H9 (cell line): ENCODE results near the gene NLGN3. TPM values are rescaled to one million over a fixed set of nuclear protein-coding genes. Genes with fewer than 3 reads are reported as not detected.

ENCODE experiments used
- DNase-seq: peaks from one replicate; pipeline ENCODE4 v3.0.0-alpha.2; 2017
- H2AFZ ChIP-seq: one replicate; pipeline ENCODE4 v1.6.1; 2013; ENCODE audit warnings: mild to moderate bottlenecking, low read length, control low read depth, moderate library complexity
- H2AK5ac ChIP-seq: 2 replicates; pipeline ENCODE4 v1.6.1; 2013; ENCODE audit warnings: low read length, control low read depth, mixed read lengths; ENCODE audit not compliant: insufficient read length
- H2BK120ac ChIP-seq: one replicate; pipeline ENCODE4 v1.6.1; 2013; ENCODE audit warnings: low read depth, mild to moderate bottlenecking, low read length, control low read depth, inconsistent platforms; ENCODE audit not compliant: poor library complexity, severe bottlenecking
- H2BK12ac ChIP-seq: 2 replicates; pipeline ENCODE4 v1.6.1; 2013; ENCODE audit warnings: low read length, control low read depth, mixed read lengths, low read depth; ENCODE audit not compliant: insufficient read length
- H2BK15ac ChIP-seq: 2 replicates; pipeline ENCODE4 v1.6.1; 2013; ENCODE audit warnings: low read depth, low read length, control low read depth
- H2BK20ac ChIP-seq: one replicate; pipeline ENCODE4 v1.6.1; 2013; ENCODE audit warnings: low read depth, mild to moderate bottlenecking, low read length, control low read depth, inconsistent platforms; ENCODE audit not compliant: poor library complexity, severe bottlenecking
- H2BK5ac ChIP-seq: 2 replicates; pipeline ENCODE4 v1.6.1; 2013; ENCODE audit warnings: low read length, control low read depth, mixed read lengths; ENCODE audit not compliant: insufficient read length
- H3K14ac ChIP-seq: 2 replicates; pipeline ENCODE4 v1.6.1; 2013; ENCODE audit warnings: low read length, control low read depth; ENCODE audit not compliant: insufficient read depth
- H3K18ac ChIP-seq: 2 replicates; pipeline ENCODE4 v1.6.1; 2013; ENCODE audit warnings: low read depth, mild to moderate bottlenecking, mixed read lengths, low read length, control low read depth; ENCODE audit not compliant: insufficient read length
- H3K23ac ChIP-seq: 2 replicates; pipeline ENCODE4 v1.6.1; 2013; ENCODE audit warnings: low read length, control low read depth, mixed read lengths, low read depth; ENCODE audit not compliant: insufficient read length
- H3K23me2 ChIP-seq: 2 replicates; pipeline ENCODE4 v1.6.1; 2013; ENCODE audit warnings: low read depth, mild to moderate bottlenecking, mixed read lengths, low read length, control low read depth; ENCODE audit not compliant: insufficient read length, poor library complexity, severe bottlenecking
- H3K27ac ChIP-seq: 2 replicates; pipeline ENCODE4 v1.5.1; 2013; ENCODE audit warnings: low read length, control low read depth, mixed read lengths, low read depth; ENCODE audit not compliant: insufficient read length
- H3K27me3 ChIP-seq: 2 replicates; pipeline ENCODE4 v1.6.1; 2013; ENCODE audit warnings: low read length, control low read depth, inconsistent platforms; ENCODE audit not compliant: insufficient read depth
- H3K4ac ChIP-seq: 2 replicates; pipeline ENCODE4 v1.6.1; 2013; ENCODE audit warnings: low read depth, mild to moderate bottlenecking, control low read depth, inconsistent platforms, low read length, moderate library complexity
- H3K4me1 ChIP-seq: 2 replicates; pipeline ENCODE4 v1.6.1; 2013; ENCODE audit warnings: low read length, control low read depth, inconsistent platforms; ENCODE audit not compliant: insufficient read depth
- H3K4me2 ChIP-seq: 2 replicates; pipeline ENCODE4 v1.6.1; 2013; ENCODE audit warnings: low read length, control low read depth, mixed read lengths; ENCODE audit not compliant: insufficient read length, insufficient read depth
- H3K56ac ChIP-seq: 2 replicates; pipeline ENCODE4 v1.6.1; 2013; ENCODE audit warnings: low read depth, mild to moderate bottlenecking, mixed read lengths, low read length, control low read depth; ENCODE audit not compliant: insufficient read length
- H3K79me1 ChIP-seq: 2 replicates; pipeline ENCODE4 v1.6.1; 2013; ENCODE audit warnings: low read depth, mild to moderate bottlenecking, moderate library complexity, low read length, control low read depth, inconsistent platforms; ENCODE audit not compliant: insufficient read depth, poor library complexity, severe bottlenecking
- H3K79me2 ChIP-seq: 2 replicates; pipeline ENCODE4 v1.6.1; 2013; ENCODE audit warnings: low read length, control low read depth, inconsistent platforms; ENCODE audit not compliant: insufficient read depth
- H3K9ac ChIP-seq: 2 replicates; pipeline ENCODE4 v1.6.1; 2013; ENCODE audit warnings: low read length, control low read depth, mixed read lengths; ENCODE audit not compliant: insufficient read length; ENCODE audit errors: extremely low read depth
- H3K9me3 ChIP-seq: one replicate; pipeline ENCODE4 v1.6.1; 2013; ENCODE audit warnings: low read depth, low read length, inconsistent platforms; ENCODE audit not compliant: control insufficient read depth
- H3T11ph ChIP-seq: one replicate; pipeline ENCODE4 v1.6.1; 2013; ENCODE audit warnings: mild to moderate bottlenecking, low read length, control low read depth, inconsistent platforms
- H4K20me1 ChIP-seq: one replicate; pipeline ENCODE4 v1.6.1; 2013; ENCODE audit not compliant: control insufficient read depth, insufficient read length, insufficient read depth
- H4K5ac ChIP-seq: 2 replicates; pipeline ENCODE4 v1.6.1; 2013; ENCODE audit warnings: low read depth, mild to moderate bottlenecking, mixed read lengths, low read length, control low read depth; ENCODE audit not compliant: insufficient read length
- H4K8ac ChIP-seq: replicated peaks from 2 replicates; pipeline ENCODE4 v1.6.1; 2013; ENCODE audit warnings: low read length, control low read depth, mixed read lengths, low read depth; ENCODE audit not compliant: insufficient read length
- H4K91ac ChIP-seq: 2 replicates; pipeline ENCODE4 v1.6.1; 2013; ENCODE audit warnings: low read depth, mild to moderate bottlenecking, moderate library complexity, mixed read lengths, low read length, control low read depth; ENCODE audit not compliant: insufficient read length
- H3K27ac Mint-ChIP-seq, 3 experiments: 2 replicates in 2 of 3; 3 replicates in 1 of 3; pipeline ENCODE4 v1.8.0; 2020 to 2021; ENCODE audit warnings: mixed read lengths in 3 of 3, mild to moderate bottlenecking in 1 of 3, moderate library complexity in 1 of 3
- H3K27me3 Mint-ChIP-seq: 2 replicates; pipeline ENCODE4 v1.8.0; 2021; ENCODE audit warnings: low read depth, mild to moderate bottlenecking, moderate library complexity, mixed read lengths
- H3K36me3 Mint-ChIP-seq, 3 experiments: 2 replicates in 2 of 3; 3 replicates in 1 of 3; pipeline ENCODE4 v1.8.0; 2020 to 2021; ENCODE audit warnings: low read depth in 3 of 3, mixed read lengths in 3 of 3; ENCODE audit not compliant: insufficient read depth in 1 of 3
- H3K4me1 Mint-ChIP-seq, 2 experiments: 2 replicates each; pipeline ENCODE4 v1.8.0; 2020; ENCODE audit warnings: mixed read lengths in 2 of 2
- H3K4me3 Mint-ChIP-seq, 2 experiments: 2 replicates in 1 of 2; 3 replicates in 1 of 2; pipeline ENCODE4 v1.8.0; 2020 to 2021; ENCODE audit warnings: mild to moderate bottlenecking in 2 of 2, mixed read lengths in 2 of 2, moderate library complexity in 1 of 2
- H3K9me3 Mint-ChIP-seq, 2 experiments: 2 replicates in 1 of 2; 3 replicates in 1 of 2; pipeline ENCODE4 v1.8.0; 2020; ENCODE audit warnings: mild to moderate bottlenecking in 2 of 2, mixed read lengths in 2 of 2, moderate library complexity in 1 of 2
- CTCF ChIP-seq: fragments of 200-600 bp; sonication (generic); conservative IDR thresholded peaks from 3 replicates; pipeline ENCODE4 v1.8.0; 2021; ENCODE audit warnings: antibody characterized with exemption, mild to moderate bottlenecking
- WGBS: extraction: QIAGEN DNeasy Blood & Tissue Kit; methylation state at CpG from one replicate; pipeline ENCODE4 v1.1.7; 2013; ENCODE audit warnings: missing lambda C conversion rate, low lambda C conversion rate, mixed read lengths; ENCODE audit not compliant: insufficient read length; ENCODE audit errors: extremely low coverage; 5-methylcytosine and 5-hydroxymethylcytosine counted together
- total RNA-seq: library from RNA; stranded (reverse); gene quantifications from 2 replicates; pipeline ENCODE4 v1.2.1, GENCODE V29; 2021

Gene NLGN3
- total RNA-seq, 1 experiment from 2014 or later: 3.6 TPM

- Histone ChIP-seq H3K23ac (no peak overlapping the region), H3K23me2 (peaks cover 9% of the 10 kb centered on the region), H3K9me3 (peaks cover 16% of the 10 kb centered on the region), H4K91ac (no peak overlapping the region), H3K79me1 (no peaks in the 10 kb centered on the region), H3K14ac (peak overlapping the region; percentile 85; the same call in 1 of the 2 replicates), H3K18ac (peak overlapping the region; percentile 76), H3K56ac (no peak overlapping the region), H2BK12ac (no peak overlapping the region), H2BK120ac (peak overlapping the region; percentile 83), H3K79me2 (no peaks in the 10 kb centered on the region), H3K9ac (peak overlapping the region; percentile 55), H2BK15ac (no peak overlapping the region), H4K5ac (no peak overlapping the region), H3K27me3 (no peaks in the 10 kb centered on the region), H4K20me1 (no peaks in the 10 kb centered on the region), H2AK5ac (no peak overlapping the region), H3K4me2 (peak overlapping the region; percentile 60), H3K27ac (peak overlapping the region; percentile 93), H2AFZ (no peak overlapping the region), H3K4ac (no peak overlapping the region; the same call in 1 of the 2 replicates), H3T11ph (no peak overlapping the region), H3K4me1 (peaks cover 4% of the 10 kb centered on the region), H4K8ac (no peak overlapping the region), H2BK20ac (no peak overlapping the region), H2BK5ac (no peak overlapping the region)
- no peak for TF ChIP-seq CTCF
- H3K27ac Mint-ChIP-seq: peak overlapping the region; percentile 98 to 99 (median 99)
- H3K4me1 Mint-ChIP-seq: peaks cover 18 to 23% of the 10 kb centered on the region in 2 experiments
- no CpG with 5 or more reads among the region's 10 CpGs for WGBS
- peaks cover 58 to 67% of the 10 kb centered on the region in 2 experiments for H3K9me3 Mint-ChIP-seq
- H3K4me3 Mint-ChIP-seq: peak overlapping the region; percentile 67 to 81
- H3K36me3 Mint-ChIP-seq: peaks cover 5 to 11% (median 11%) of the 10 kb centered on the region in 3 experiments
- no peaks in the 10 kb centered on the region; the same call in none of the 2 replicates for H3K27me3 Mint-ChIP-seq
- peak; percentile 34 for DNase-seq
These were observed 36.9 kb downstream of the NLGN3 start for GRCh38 chrX:71181558-71181909.
